Uterus (tissue), 4 donors: Measurements from ENCODE around the gene SLC17A7. TPM values are rescaled to one million over a fixed set of nuclear protein-coding genes. Genes with fewer than 3 reads are reported as not detected.

Experiments
- DNase-seq, 2 donors: peaks; one replicate each; pipeline ENCODE4 v3.0.0-alpha.2; 2019 to 2020
- H3K27ac ChIP-seq, 2 donors: fragments of 200-600 bp; sonication (generic); 1 replicate in 1 of 2; 2 replicates in 1 of 2; pipeline ENCODE4 v1.5.1; 2016 to 2018
- H3K27me3 ChIP-seq, 2 donors: fragments of 200-600 bp; sonication (generic); one replicate each; pipeline ENCODE4 v1.5.1; 2018 to 2019; ENCODE audit warnings: control low read depth in 1 of 2
- H3K36me3 ChIP-seq, 2 donors: fragments of 200-600 bp; sonication (generic); one replicate each; pipeline ENCODE4 v1.5.1; 2019; ENCODE audit warnings: control low read depth in 1 of 2
- H3K4me1 ChIP-seq, 2 donors: fragments of 200-600 bp; sonication (generic); one replicate each; pipeline ENCODE4 v1.5.1; 2018 to 2019; ENCODE audit warnings: control low read depth in 1 of 2
- H3K4me3 ChIP-seq, 2 donors: fragments of 200-600 bp; sonication (generic); 1 replicate in 1 of 2; 2 replicates in 1 of 2; pipeline ENCODE4 v1.5.1; 2018 to 2019; ENCODE audit warnings: mild to moderate bottlenecking in 1 of 2
- H3K9me3 ChIP-seq, 2 donors: fragments of 200-600 bp; sonication (generic); one replicate each; pipeline ENCODE4 v1.5.1; 2019; ENCODE audit warnings: control low read depth in 1 of 2
- CTCF ChIP-seq, 4 experiments: fragments of 200-600 bp in 2 of 4; fragments of 450-650 bp in 2 of 4; sonication (generic) in 2 of 4; IDR thresholded peaks; one replicate each; pipeline ENCODE4 v1.5.1; 2016 to 2019; ENCODE audit warnings: antibody characterized with exemption in 4 of 4, mild to moderate bottlenecking in 2 of 4, moderate library complexity in 1 of 4
- POLR2A ChIP-seq, 2 donors: fragments of 450-650 bp; IDR thresholded peaks; one replicate each; pipeline ENCODE4 v1.6.1; 2016; ENCODE audit warnings: antibody characterized with exemption in 2 of 2, mild to moderate bottlenecking in 1 of 2, moderate library complexity in 1 of 2
- intact Hi-C: fragments of 100-400 bp; cut with DNase I; formaldehyde crosslinking; loops from one replicate; pipeline ENCODE4 v1.15.1; 2023; ENCODE audit warnings: low total_unique reads
- total RNA-seq, 4 donors: library from RNA; depleted of rRNA in 3 of 4; stranded (reverse); fragments of >200 nt in 3 of 4; gene quantifications; one replicate each; pipeline versions ENCODE4 v1.1.0 to v1.2.4, GENCODE V29; 2014 to 2023
- donor health status: DM: yes; HTN: yes; CAD: no.

Gene SLC17A7
- total RNA-seq, 4 donors from 2014 or later = 1.3 to 5.6 (median 1.9) TPM; not detected in 1

GRCh38 chr19:49390131-49390928 is 51.0 kb downstream of the SLC17A7 start:
- Histone ChIP-seq H3K36me3 (no peaks in the 10 kb centered on the region), H3K9me3 (no peaks in the 10 kb centered on the region), H3K4me3 (no peak overlapping the region), H3K27me3 (no peaks in the 10 kb centered on the region), H3K27ac (no peak overlapping the region), H3K4me1 (no peaks in the 10 kb centered on the region)
- no peak for DNase-seq
- no peak for TF ChIP-seq POLR2A (IDR thresholded peaks at IDR 0.05)
- no peak for TF ChIP-seq CTCF (IDR thresholded peaks at IDR 0.05)
- intact Hi-C loops = no loop called here

GRCh38 chr19:49389406-49389805 is 51.9 kb downstream of the SLC17A7 start:
- intact Hi-C loops = no loop called here
- H3K27ac ChIP-seq = no peak overlapping the region
- H3K27me3 ChIP-seq = no peaks in the 10 kb centered on the region
- H3K36me3 ChIP-seq = no peaks in the 10 kb centered on the region
- no peaks in the 10 kb centered on the region for H3K4me1 ChIP-seq
- H3K9me3 ChIP-seq = no peaks in the 10 kb centered on the region
- TF ChIP-seq CTCF (IDR thresholded peaks at IDR 0.05) (no peak), POLR2A (IDR thresholded peaks at IDR 0.05) (no peak)
- no peak overlapping the region for H3K4me3 ChIP-seq
- no peak for DNase-seq

GRCh38 chr19:49387936-49388372 is 53.4 kb downstream of the SLC17A7 start, which contains the start of gene KASH5:
Gene KASH5 (plus strand): TSS chr19:49388249. CDS start chr19:49390884, 2,635 bp downstream.
- H3K36me3 ChIP-seq = no peaks in the 10 kb centered on the region
- H3K27me3 ChIP-seq = no peaks in the 10 kb centered on the region

GRCh38 chr19:49383599-49383998 is 57.7 kb downstream of the SLC17A7 start:
- TF ChIP-seq CTCF (IDR thresholded peaks at IDR 0.05) = no peak
- TF ChIP-seq POLR2A (IDR thresholded peaks at IDR 0.05) = no peak
- no peaks in the 10 kb centered on the region for H3K36me3 ChIP-seq
- DNase-seq = no peak
- H3K4me3 ChIP-seq = no peak overlapping the region
- H3K27me3 ChIP-seq = no peaks in the 10 kb centered on the region
- peaks cover 0 to 6% of the 10 kb centered on the region in 2 donors for H3K9me3 ChIP-seq
- H3K4me1 ChIP-seq = no peaks in the 10 kb centered on the region
- intact Hi-C loops = no loop called here
- H3K27ac ChIP-seq = no peak overlapping the region

More at GRCh38 chr19:49387936-49388372, 53.4 kb downstream of the SLC17A7 start, which contains the start of gene KASH5:
- intact Hi-C loops = no loop called here
- H3K9me3 ChIP-seq = no peaks in the 10 kb centered on the region
- TF ChIP-seq POLR2A (IDR thresholded peaks at IDR 0.05) = no peak
- no peak for TF ChIP-seq CTCF (IDR thresholded peaks at IDR 0.05)
- peak; percentile 43 to 69 for DNase-seq
- no peak within 1 kb of the TSS for H3K27ac ChIP-seq
- H3K4me3 ChIP-seq = no peak within 1 kb of the TSS
- no peaks in the 10 kb centered on the region for H3K4me1 ChIP-seq

GRCh38 chr19:49382639-49383038 is 58.7 kb downstream of the SLC17A7 start:
- no peak overlapping the region for H3K4me3 ChIP-seq
- intact Hi-C loops = no loop called here

More at GRCh38 chr19:49382639-49383038, 58.7 kb downstream of the SLC17A7 start:
- Histone ChIP-seq H3K4me1 (no peaks in the 10 kb centered on the region), H3K9me3 (peaks cover 0 to 6% of the 10 kb centered on the region in 2 donors), H3K36me3 (no peaks in the 10 kb centered on the region), H3K27me3 (no peaks in the 10 kb centered on the region), H3K27ac (no peak overlapping the region)
- no peak for DNase-seq
- TF ChIP-seq POLR2A (IDR thresholded peaks at IDR 0.05) (no peak), CTCF (IDR thresholded peaks at IDR 0.05) (no peak)
